ENCODE results near the gene MARCHF3. TPM values are rescaled to one million over a fixed set of nuclear protein-coding genes. Genes with fewer than 3 reads are reported as not detected.

The MARCHF3 gene
- total RNA-seq, 1 donor from 2014 or later, result 21.9 TPM

DNA sequence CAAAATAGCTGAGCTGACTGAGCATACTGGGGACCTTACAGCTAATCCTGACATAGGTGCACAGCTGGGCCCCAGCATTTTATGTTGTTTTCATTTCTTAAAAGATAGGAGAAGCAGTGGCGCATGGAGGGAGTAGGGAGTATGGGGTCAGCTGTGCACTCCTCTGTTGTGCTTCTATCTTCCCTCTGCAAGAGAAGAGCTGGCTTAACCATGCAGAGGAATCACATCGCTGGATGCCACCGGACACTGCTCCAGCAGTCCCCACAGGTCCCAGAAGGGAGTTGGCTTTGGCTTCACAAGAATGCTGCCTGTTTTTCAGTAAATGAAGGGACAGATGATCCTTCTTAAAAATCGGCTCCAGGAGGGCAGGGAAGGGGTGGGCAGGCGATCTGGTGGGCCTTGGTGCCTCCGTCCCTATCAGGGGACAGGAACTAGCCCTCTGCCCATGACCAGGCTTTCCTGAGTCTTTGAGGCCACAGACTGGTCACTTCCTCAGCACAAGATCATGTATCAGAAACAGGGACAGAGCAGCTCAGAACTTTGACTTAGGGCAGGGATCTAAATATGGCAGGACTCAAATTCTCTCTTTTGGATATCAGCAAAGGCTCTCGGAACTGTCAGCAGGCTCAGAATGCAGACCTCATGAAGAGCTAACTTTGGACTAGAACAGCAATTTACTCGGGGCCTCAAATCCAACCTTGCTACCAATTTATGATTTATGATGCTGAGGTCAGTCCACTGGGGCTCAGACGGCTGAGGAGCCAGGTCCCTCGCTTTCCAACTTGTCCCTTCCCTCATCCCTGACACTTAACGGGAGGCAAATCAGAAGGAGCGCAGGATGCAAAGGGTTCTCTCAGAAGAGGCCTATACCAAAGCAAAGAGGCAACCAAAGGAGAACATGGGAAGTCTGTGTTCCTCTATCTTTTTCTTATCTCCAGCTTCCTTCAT lies 47.2 kb downstream of the MARCHF3 start:
- H3K27ac Mint-ChIP-seq, result peak overlapping the region; percentile 61
- ATAC-seq (ENCODE audit: low read depth), result no peak
- CTCF ChIA-PET, result no interaction called here

DNA sequence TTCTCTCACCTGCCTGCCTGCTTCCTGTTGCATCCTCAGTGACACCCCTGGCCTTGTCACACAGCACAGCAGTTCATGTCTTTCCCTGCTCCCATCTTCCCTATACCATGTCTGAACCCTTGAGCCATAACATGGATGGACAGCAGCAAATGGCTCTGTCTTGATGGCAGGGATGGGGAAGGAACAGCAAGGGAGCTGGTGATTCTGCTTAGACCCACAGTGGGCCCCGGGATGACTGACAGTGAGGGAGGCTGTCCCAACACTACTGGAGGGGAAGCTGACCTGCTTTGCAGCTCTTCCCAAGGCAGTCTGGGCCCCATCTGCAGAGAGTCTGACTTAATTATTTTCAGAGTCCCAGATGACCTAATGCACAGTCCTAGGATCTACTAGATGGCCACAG lies 48.2 kb downstream of the MARCHF3 start:
- no peak for ATAC-seq (ENCODE audit: low read depth)
- ChIA-PET CTCF (interaction anchor here (1.2 kb wide), 1 partner anchor 10 kb away, joined by 3 read pairs; no protein-coding TSS in a partner anchor), POLR2A (interaction anchor here (0.6 to 1.6 kb wide), 5 partner anchors 10 to 49 kb away, joined by 3 to 5 read pairs (median 3); partner anchors contain the start of gene MARCHF3)
- H3K9me3 Mint-ChIP-seq, result no peaks in the 10 kb centered on the region
- intact Hi-C loops (cut with micrococcal nuclease), result no loop called here
- no peak overlapping the region for H3K4me3 Mint-ChIP-seq
- TF ChIP-seq, protein P1, sequence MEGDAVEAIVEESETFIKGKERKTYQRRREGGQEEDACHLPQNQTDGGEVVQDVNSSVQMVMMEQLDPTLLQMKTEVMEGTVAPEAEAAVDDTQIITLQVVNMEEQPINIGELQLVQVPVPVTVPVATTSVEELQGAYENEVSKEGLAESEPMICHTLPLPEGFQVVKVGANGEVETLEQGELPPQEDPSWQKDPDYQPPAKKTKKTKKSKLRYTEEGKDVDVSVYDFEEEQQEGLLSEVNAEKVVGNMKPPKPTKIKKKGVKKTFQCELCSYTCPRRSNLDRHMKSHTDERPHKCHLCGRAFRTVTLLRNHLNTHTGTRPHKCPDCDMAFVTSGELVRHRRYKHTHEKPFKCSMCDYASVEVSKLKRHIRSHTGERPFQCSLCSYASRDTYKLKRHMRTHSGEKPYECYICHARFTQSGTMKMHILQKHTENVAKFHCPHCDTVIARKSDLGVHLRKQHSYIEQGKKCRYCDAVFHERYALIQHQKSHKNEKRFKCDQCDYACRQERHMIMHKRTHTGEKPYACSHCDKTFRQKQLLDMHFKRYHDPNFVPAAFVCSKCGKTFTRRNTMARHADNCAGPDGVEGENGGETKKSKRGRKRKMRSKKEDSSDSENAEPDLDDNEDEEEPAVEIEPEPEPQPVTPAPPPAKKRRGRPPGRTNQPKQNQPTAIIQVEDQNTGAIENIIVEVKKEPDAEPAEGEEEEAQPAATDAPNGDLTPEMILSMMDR (IDR thresholded peaks at IDR 0.05), result no peak
- no peaks in the 10 kb centered on the region for H3K36me3 Mint-ChIP-seq (ENCODE audit: low read depth)
- DNase-seq, result no peak
- H3K4me1 Mint-ChIP-seq, result peaks cover 88% of the 10 kb centered on the region
- H3K27me3 Mint-ChIP-seq, result no peaks in the 10 kb centered on the region
- H3K27ac Mint-ChIP-seq, result peak overlapping the region; percentile 61

More for the DNA sequence above, 47.2 kb downstream of the MARCHF3 start:
- Mint-ChIP-seq H3K36me3 (ENCODE audit: low read depth) (no peaks in the 10 kb centered on the region), H3K27me3 (no peaks in the 10 kb centered on the region), H3K4me1 (peaks cover 90% of the 10 kb centered on the region), H3K9me3 (no peaks in the 10 kb centered on the region), H3K4me3 (no peak overlapping the region)
- no peak for DNase-seq
- POLR2A ChIA-PET, result interaction anchor here (0.7 to 1.6 kb wide), 4 partner anchors 11 to 205 kb away, joined by 3 to 5 read pairs (median 3); partner anchors contain the start of gene MARCHF3
- intact Hi-C loops (cut with micrococcal nuclease), result no loop called here
- TF ChIP-seq, protein P1 (IDR thresholded peaks at IDR 0.05), result no peak

DNA sequence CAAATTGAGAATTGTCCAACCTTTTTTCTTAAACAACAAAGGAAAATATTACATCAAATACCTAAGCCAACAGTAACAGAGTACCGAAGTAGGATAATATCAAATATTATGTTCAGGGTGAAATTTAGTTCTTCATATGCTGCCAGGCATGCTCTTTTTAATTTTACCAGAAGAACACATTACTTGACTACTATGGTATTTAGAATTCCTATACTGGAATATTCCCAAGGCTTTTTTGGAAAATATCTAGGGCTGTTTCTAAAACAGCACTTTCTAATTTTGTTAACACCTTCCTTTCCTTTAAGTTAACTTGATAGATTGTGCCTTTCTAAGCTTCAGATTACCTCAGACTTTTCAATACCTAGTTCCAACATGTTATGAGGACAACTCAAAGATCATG lies 48.7 kb downstream of the MARCHF3 start:
- no peak for ATAC-seq (ENCODE audit: low read depth)
- no peaks in the 10 kb centered on the region for H3K27me3 Mint-ChIP-seq
- peaks cover 88% of the 10 kb centered on the region for H3K4me1 Mint-ChIP-seq
- H3K27ac Mint-ChIP-seq, result peak overlapping the region; percentile 61
- POLR2A ChIA-PET, result interaction anchor here (0.6 to 1.3 kb wide), 3 partner anchors 10 to 31 kb away, joined by 3 read pairs; no protein-coding TSS in a partner anchor
- CTCF ChIA-PET, result interaction anchor here (1.2 kb wide), 1 partner anchor 10 kb away, joined by 3 read pairs; no protein-coding TSS in a partner anchor
- DNase-seq, result no peak
- H3K9me3 Mint-ChIP-seq, result no peaks in the 10 kb centered on the region
- TF ChIP-seq, protein P1 (IDR thresholded peaks at IDR 0.05), result no peak
- no peaks in the 10 kb centered on the region for H3K36me3 Mint-ChIP-seq (ENCODE audit: low read depth)
- intact Hi-C loops (cut with micrococcal nuclease), result no loop called here
- H3K4me3 Mint-ChIP-seq, result no peak overlapping the region

DNA sequence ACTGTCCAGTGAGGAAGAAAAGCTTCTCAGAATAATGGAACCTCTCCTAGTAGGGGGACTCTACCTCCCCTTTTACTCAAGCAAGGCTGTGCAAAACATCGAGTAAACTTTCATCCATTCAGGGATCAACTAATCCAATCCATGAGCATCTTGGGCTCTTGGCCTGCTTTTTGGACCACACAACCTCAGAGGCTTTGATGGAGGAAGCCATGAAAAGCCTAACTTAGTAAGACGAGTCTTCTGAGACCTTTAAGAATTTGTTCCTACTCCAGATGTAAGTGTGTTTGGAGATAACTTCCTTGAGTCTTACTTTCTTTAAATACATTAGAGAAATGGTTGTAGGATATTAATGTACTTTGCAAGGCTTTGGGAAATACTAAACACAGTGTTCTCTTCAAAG lies 49.1 kb downstream of the MARCHF3 start:
- intact Hi-C loops (cut with micrococcal nuclease), result no loop called here
- Mint-ChIP-seq H3K36me3 (ENCODE audit: low read depth) (no peaks in the 10 kb centered on the region), H3K4me3 (no peak overlapping the region), H3K4me1 (peaks cover 90% of the 10 kb centered on the region), H3K27ac (peak overlapping the region; percentile 11), H3K9me3 (no peaks in the 10 kb centered on the region), H3K27me3 (no peaks in the 10 kb centered on the region)
- ChIA-PET POLR2A (interaction anchor here (1.3 kb wide), 1 partner anchor 10 kb away, joined by 3 read pairs; no protein-coding TSS in a partner anchor), CTCF (no interaction called here)
- TF ChIP-seq, protein P1 (IDR thresholded peaks at IDR 0.05), result no peak
- ATAC-seq (ENCODE audit: low read depth), result no peak
- no peak for DNase-seq

DNA sequence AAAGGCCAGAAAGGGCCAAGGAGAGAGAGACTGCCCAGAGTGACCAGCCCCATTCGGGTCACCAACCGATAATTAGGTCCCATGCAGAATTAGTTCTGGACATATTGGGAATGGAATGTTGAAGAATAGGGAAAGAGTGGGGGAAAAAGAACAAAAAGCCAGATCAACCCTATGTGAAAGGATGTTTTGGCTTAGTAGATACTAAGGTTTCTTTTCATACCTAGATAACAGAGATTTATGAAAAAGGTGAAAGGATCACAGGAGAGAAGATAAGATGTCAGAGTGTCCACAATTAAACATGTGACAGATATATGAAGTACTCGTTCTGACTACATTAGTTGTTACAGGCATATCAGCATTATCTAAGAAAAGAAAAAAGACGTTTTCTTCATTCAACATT lies 52.1 kb downstream of the MARCHF3 start:
- ChIA-PET CTCF (no interaction called here), POLR2A (no interaction called here)
- TF ChIP-seq, protein P1 (IDR thresholded peaks at IDR 0.05), result no peak
- DNase-seq (no peak), ATAC-seq (ENCODE audit: low read depth) (no peak)
- Mint-ChIP-seq H3K36me3 (ENCODE audit: low read depth) (no peaks in the 10 kb centered on the region), H3K27ac (no peak overlapping the region), H3K27me3 (no peaks in the 10 kb centered on the region), H3K4me3 (no peak overlapping the region), H3K9me3 (no peaks in the 10 kb centered on the region), H3K4me1 (peaks cover 81% of the 10 kb centered on the region)
- intact Hi-C loops (cut with micrococcal nuclease), result loop anchor here (10.0 kb wide), 1 partner anchor 247 kb away; no protein-coding TSS in a partner anchor
